SU-DHL-6 (cell line): Measurements from ENCODE around the gene IRF2.

Experiments
- EZH2phosphoT487 ChIP-seq: fragments of 200-600 bp; sonication (generic), shearing (Covaris generic); conservative IDR thresholded peaks from 2 replicates; pipeline ENCODE4 v1.6.1; 2018; ENCODE audit warnings: mild to moderate bottlenecking, antibody characterized with exemption, low read length, moderate library complexity, mixed read lengths
- TF ChIP-seq, protein P1 (sequence below): fragments of 200-600 bp; sonication (generic); IDR thresholded peaks from one replicate; pipeline ENCODE4 v1.5.1; 2017; ENCODE audit warnings: antibody characterized with exemption, mild to moderate bottlenecking, low read length, moderate library complexity; ENCODE audit not compliant: insufficient read depth, poor library complexity, severe bottlenecking

- TF ChIP-seq, protein P1, sequence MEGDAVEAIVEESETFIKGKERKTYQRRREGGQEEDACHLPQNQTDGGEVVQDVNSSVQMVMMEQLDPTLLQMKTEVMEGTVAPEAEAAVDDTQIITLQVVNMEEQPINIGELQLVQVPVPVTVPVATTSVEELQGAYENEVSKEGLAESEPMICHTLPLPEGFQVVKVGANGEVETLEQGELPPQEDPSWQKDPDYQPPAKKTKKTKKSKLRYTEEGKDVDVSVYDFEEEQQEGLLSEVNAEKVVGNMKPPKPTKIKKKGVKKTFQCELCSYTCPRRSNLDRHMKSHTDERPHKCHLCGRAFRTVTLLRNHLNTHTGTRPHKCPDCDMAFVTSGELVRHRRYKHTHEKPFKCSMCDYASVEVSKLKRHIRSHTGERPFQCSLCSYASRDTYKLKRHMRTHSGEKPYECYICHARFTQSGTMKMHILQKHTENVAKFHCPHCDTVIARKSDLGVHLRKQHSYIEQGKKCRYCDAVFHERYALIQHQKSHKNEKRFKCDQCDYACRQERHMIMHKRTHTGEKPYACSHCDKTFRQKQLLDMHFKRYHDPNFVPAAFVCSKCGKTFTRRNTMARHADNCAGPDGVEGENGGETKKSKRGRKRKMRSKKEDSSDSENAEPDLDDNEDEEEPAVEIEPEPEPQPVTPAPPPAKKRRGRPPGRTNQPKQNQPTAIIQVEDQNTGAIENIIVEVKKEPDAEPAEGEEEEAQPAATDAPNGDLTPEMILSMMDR: no peak
- TF ChIP-seq EZH2phosphoT487: no peak
These were observed 88.0 kb downstream of the IRF2 start for GRCh38 chr4:184386271-184386781.
